HepG2 (cell line): Measurements from ENCODE around the gene ZIK1. TPM values are rescaled to one million over a fixed set of nuclear protein-coding genes. Genes with fewer than 3 reads are reported as not detected.
A peak's percentile ranks its signal among the peaks of the same experiment; 100 is the strongest.

ENCODE experiments used
- ATAC-seq: fragments of 200-7000 bp; cut with Tn5 transposase; 3 replicates; pipeline ENCODE4 v1.9.1; 2020; ENCODE audit warnings: mild to moderate bottlenecking, moderate library complexity
- BruUV-seq: library from RNA; stranded (reverse); fragments of 400-500 nt; replicated peaks from 2 replicates; lab custom pipeline; 2021; lab: Mats Ljungman, UMichigan
- CTCF ChIA-PET: fragments of 300-600 bp; formaldehyde crosslinking; extraction: SDS; loops from one replicate; lab custom pipeline; 2021; ENCODE audit warnings: low total read pairs, inconsistent platforms, low intra/inter-chr PET ratio; lab: Yijun Ruan, JAX
- POLR2A ChIA-PET: fragments of 350-600 bp; sonication (Branson Sonifier 250); formaldehyde crosslinking; loops from one replicate; lab custom pipeline; 2020; ENCODE audit warnings: antibody characterized with exemption, inconsistent platforms; lab: Yijun Ruan, JAX
- DNase-seq: peaks from one replicate; pipeline ENCODE4 v3.0.0-alpha.2; 2015; ENCODE audit warnings: low spot score
- FAIRE-seq: peaks from 3 replicates; lab custom pipeline; 2011; peaks lifted over from hg19 to GRCh38; lab: Jason Lieb, UNC
- H2AFZ ChIP-seq: one replicate; pipeline ENCODE4 v1.6.1; 2011; ENCODE audit warnings: low read length, inconsistent platforms
- H3K27ac ChIP-seq: fragments of 300-600 bp; 3 replicates; pipeline ENCODE4 v1.8.0; 2011; ENCODE audit warnings: mixed run types, mild to moderate bottlenecking, mixed read lengths, low read length, inconsistent platforms; ENCODE audit not compliant: insufficient read depth; ENCODE audit errors: extremely low read length
- H3K27me3 ChIP-seq, 2 experiments: fragments of 200-600 bp in 1 of 2; 2 replicates in 1 of 2; 3 replicates in 1 of 2; pipeline versions ENCODE4 v1.6.0 to v1.8.0; 2011; ENCODE audit warnings: low read length in 2 of 2, mild to moderate bottlenecking in 2 of 2, moderate library complexity in 2 of 2, inconsistent platforms in 1 of 2; ENCODE audit not compliant: insufficient read depth in 2 of 2, control insufficient read depth in 1 of 2
- H3K36me3 ChIP-seq, 2 experiments: fragments of 200-600 bp in 1 of 2; replicated peaks in 1 of 2; 2 replicates in 1 of 2; 3 replicates in 1 of 2; pipeline versions ENCODE4 v1.5.1 to v1.8.0; 2011; ENCODE audit warnings: low read length in 2 of 2, inconsistent platforms in 1 of 2; ENCODE audit not compliant: insufficient read depth in 2 of 2, control insufficient read depth in 1 of 2
- H3K4me1 ChIP-seq: 2 replicates; pipeline ENCODE4 v1.5.1; 2012; ENCODE audit warnings: low read length, inconsistent platforms; ENCODE audit not compliant: insufficient read depth
- H3K4me2 ChIP-seq: 2 replicates; pipeline ENCODE4 v1.6.0; 2011; ENCODE audit warnings: low read depth, low read length, inconsistent platforms
- H3K4me3 ChIP-seq, 3 experiments: fragments of 200-600 bp in 1 of 3; sonication (generic), shearing (Covaris generic) in 1 of 3; replicated peaks in 1 of 3; 2 replicates each; pipeline ENCODE4 v1.5.1; 2011 to 2016; ENCODE audit warnings: low read length in 3 of 3, inconsistent platforms in 2 of 3, low read depth in 2 of 3, mild to moderate bottlenecking in 2 of 3, control low read depth in 1 of 3, mixed read lengths in 1 of 3; ENCODE audit not compliant: insufficient read depth in 1 of 3
- H3K79me2 ChIP-seq: one replicate; pipeline ENCODE4 v1.6.1; 2011; ENCODE audit warnings: low read length, inconsistent platforms; ENCODE audit not compliant: insufficient read depth
- H3K9ac ChIP-seq: 2 replicates; pipeline ENCODE4 v1.6.0; 2011; ENCODE audit warnings: mild to moderate bottlenecking, low read depth, low read length, inconsistent platforms; ENCODE audit not compliant: insufficient read depth
- H3K9me3 ChIP-seq: 2 replicates; pipeline ENCODE4 v1.5.1; 2012; ENCODE audit warnings: mild to moderate bottlenecking, low read length
- H4K20me1 ChIP-seq: 2 replicates; pipeline ENCODE4 v1.6.0; 2011; ENCODE audit warnings: inconsistent platforms, mild to moderate bottlenecking, low read length, moderate library complexity; ENCODE audit not compliant: insufficient read depth
- ATF1 ChIP-seq: IDR thresholded peaks from 2 replicates; pipeline ENCODE4 v1.6.1; 2016; ENCODE audit warnings: mild to moderate bottlenecking, control low read depth
- CCDC6 ChIP-seq: sonication (generic); formaldehyde crosslinking; IDR thresholded peaks from 2 replicates; pipeline ENCODE4 v1.8.1; 2022; ENCODE audit warnings: mild to moderate bottlenecking, missing genetic modification reagents, moderate library complexity
- CENPBD1 ChIP-seq: sonication (generic); formaldehyde crosslinking; IDR thresholded peaks from 2 replicates; pipeline ENCODE4 v1.8.0; 2022; ENCODE audit warnings: missing genetic modification reagents, low read depth, mild to moderate bottlenecking, borderline replicate concordance
- E2F2 ChIP-seq: sonication (generic); formaldehyde crosslinking; IDR thresholded peaks from 2 replicates; pipeline ENCODE4 v1.4.0; 2020; ENCODE audit warnings: missing genetic modification reagents, borderline replicate concordance
- RFX3 ChIP-seq: IDR thresholded peaks from 2 replicates; pipeline ENCODE4 v1.6.1; 2016; ENCODE audit warnings: missing biosample characterization, missing genetic modification reagents
- ZC3H13 ChIP-seq: sonication (generic); formaldehyde crosslinking; IDR thresholded peaks from 2 replicates; pipeline ENCODE4 v1.8.1; 2023; ENCODE audit warnings: mild to moderate bottlenecking, missing genetic modification reagents, moderate library complexity
- ZFP1 ChIP-seq: IDR thresholded peaks from 2 replicates; pipeline ENCODE4 v1.6.1; 2016
- ZNF589 ChIP-seq: sonication (generic); formaldehyde crosslinking; conservative IDR thresholded peaks from 2 replicates; pipeline ENCODE4 v1.8.0; 2022; ENCODE audit warnings: mild to moderate bottlenecking, moderate library complexity, missing genetic modification reagents
- ZNF720 ChIP-seq: sonication (generic); formaldehyde crosslinking; IDR thresholded peaks from 2 replicates; pipeline ENCODE4 v1.4.0; 2020; ENCODE audit warnings: missing genetic modification reagents
- ZNF780A ChIP-seq: sonication (generic); formaldehyde crosslinking; IDR thresholded peaks from 2 replicates; pipeline ENCODE4 v1.8.0; 2022; ENCODE audit warnings: mild to moderate bottlenecking, missing genetic modification reagents, moderate library complexity
- WGBS: methylation state at CpG from one replicate; pipeline ENCODE4 v1.1.6; 2017; ENCODE audit warnings: low lambda C conversion rate; 5-methylcytosine and 5-hydroxymethylcytosine counted together
- in situ Hi-C: cut with HindIII; loops from 2 replicates; pipeline ENCODE4 v1.10.0; 2017; ENCODE audit warnings: low pct_unique_long_range_greater_than_20kb; ENCODE audit not compliant: extremely low pct_ligation_motif_present
- intact Hi-C: fragments of 100-400 bp; cut with micrococcal nuclease; formaldehyde crosslinking; loops from one replicate; pipeline ENCODE4 v1.10.0; 2022; ENCODE audit not compliant: unreplicated experiment
- polyA plus RNA-seq, 8 experiments: library from polyadenylated mRNA; depleted of rRNA in 3 of 8; stranded (reverse) in 7 of 8; unstranded in 1 of 8; fragments of >200 nt; fragmentation: Illumina TruSeq in 4 of 8; extraction: Trizol in 4 of 8; gene quantifications; 2 replicates each; pipeline versions ENCODE4 v1.2.1 to v1.2.3, GENCODE V29; 2011 to 2016; ENCODE audit warnings: low read depth in 4 of 8, missing spikeins in 1 of 8, mixed read lengths in 1 of 8; ENCODE audit not compliant: insufficient read depth in 1 of 8
- total RNA-seq, 5 experiments: library from RNA; depleted of rRNA; stranded (reverse); fragments of >200 nt; fragmentation: Illumina TruSeq; extraction: Trizol; gene quantifications; 2 replicates each; pipeline ENCODE4 v1.2.3, GENCODE V29; 2016; ENCODE audit warnings: low read depth in 1 of 5

ZIK1 gene
- total and polyA plus RNA-seq, 2 of the 13 experiments (the other 11 are each of a cell fraction or from before 2014, with no cell fraction given) = 2.1 to 7.2 TPM

- H3K36me3 ChIP-seq = no peaks in the 10 kb centered on the region; a peak in 1 of 5 replicates
- ChIA-PET POLR2A (no interaction called here), CTCF (no interaction called here)
- ATAC-seq (no peak), DNase-seq (no peak), FAIRE-seq (no peak)
- 49% methylated on average over 8 of the region's 8 CpGs for WGBS
- peak overlapping the region; percentile 89 for H3K4me2 ChIP-seq
- in situ Hi-C loops (no loop called here), intact Hi-C loops (loop anchor here (2.0 kb wide), 2 partner anchors 21 to 113 kb away; partner anchors contain the start of genes ZNF416 and ZNF419)
- no peaks in the 10 kb centered on the region for H4K20me1 ChIP-seq
- no peak overlapping the region for H3K27ac ChIP-seq
- peaks cover 6% of the 10 kb centered on the region for H3K79me2 ChIP-seq
- peak overlapping the region; percentile 62; the same call in 1 of the 2 replicates for H3K9ac ChIP-seq
- peak overlapping the region; percentile 58 for H2AFZ ChIP-seq
- peak overlapping the region; percentile 73 to 89 (median 80) for H3K4me3 ChIP-seq
- peaks cover 19% of the 10 kb centered on the region for H3K4me1 ChIP-seq
- TF ChIP-seq ZNF780A = peak; percentile 28; the same call in 1 of the 2 replicates
- 0 out of 2 replicates have a peak, but pooled peaks have one; percentile 7 for TF ChIP-seq CCDC6 (CRISPR knock-in tag)
- peak; percentile 37; the same call in 1 of the 2 replicates for TF ChIP-seq RFX3
- TF ChIP-seq ZNF720 (CRISPR knock-in tag) = no peak
- TF ChIP-seq ZC3H13 (CRISPR knock-in tag) = 0 out of 2 replicates have a peak, but pooled peaks have one; percentile 54
- TF ChIP-seq ATF1 (CRISPR knock-in tag) = 0 out of 2 replicates have a peak, but pooled peaks have one; percentile 8
- TF ChIP-seq CENPBD1 = no peak
- TF ChIP-seq E2F2 (CRISPR knock-in tag) = no peak
- no peak for TF ChIP-seq ZFP1
- 0 out of 2 replicates have a peak, but pooled peaks have one; percentile 27 for TF ChIP-seq ZNF589 (CRISPR knock-in tag)
- no peaks in the 10 kb centered on the region for H3K27me3 ChIP-seq
- BruUV-seq = no TSS peak
- no peaks in the 10 kb centered on the region for H3K9me3 ChIP-seq
Measured at GRCh38 chr19:57599377-57599760, 15.4 kb downstream of the ZIK1 start.
